ENCODE data around the gene ZNF580. TPM values are rescaled to one million over a fixed set of nuclear protein-coding genes. Genes with fewer than 3 reads are reported as not detected.

Gene ZNF580
- total and polyA plus RNA-seq, 9 of the 15 experiments (the other 6 are each of a cell fraction or from before 2014, with no cell fraction given), result 2.3 to 47.4 (median 6.0) TPM

DNA sequence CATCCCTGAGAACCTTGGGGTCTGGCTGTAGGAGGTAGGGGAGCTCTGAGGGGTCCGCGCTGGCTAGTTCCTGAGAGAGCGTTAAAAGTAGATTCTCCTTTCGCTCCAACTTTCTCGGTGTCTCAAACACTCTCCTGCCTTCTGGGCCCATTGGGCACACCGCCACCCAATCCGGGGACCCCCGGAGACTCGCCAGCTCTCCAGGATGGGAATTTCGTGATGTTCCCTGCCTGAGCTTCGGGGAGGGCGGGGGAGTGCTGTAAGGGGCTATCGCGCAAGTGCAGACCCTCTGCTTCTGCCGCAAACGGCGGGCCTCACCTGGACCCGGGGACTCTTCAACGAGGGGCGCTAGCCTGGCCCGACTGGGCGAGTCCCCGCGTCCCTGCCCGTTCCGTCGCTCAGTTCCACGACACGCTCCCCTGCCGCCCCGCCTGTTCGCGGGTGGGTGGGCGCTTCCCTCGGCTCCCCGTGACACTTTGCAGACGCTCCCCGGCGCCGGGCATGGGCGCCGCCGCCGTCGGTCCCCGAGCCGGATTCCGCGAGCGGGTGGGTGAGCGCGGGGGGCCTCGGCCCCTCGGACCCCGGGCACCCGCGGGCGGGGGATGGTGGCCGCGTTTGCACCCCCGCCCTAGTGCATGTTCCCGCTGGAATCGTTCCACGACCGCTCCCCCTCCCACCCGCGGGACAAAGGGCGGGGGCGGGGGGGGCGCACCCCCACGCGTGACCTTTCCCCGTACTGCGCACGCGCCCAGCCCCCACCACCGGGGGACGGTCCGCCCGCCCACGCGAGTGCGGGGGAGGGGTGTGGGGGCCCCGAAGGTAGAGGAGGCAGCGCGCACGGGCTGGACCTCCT lies 7.2 kb downstream of the ZNF580 start, which contains the start of gene CCDC106 (continued):
- TF ChIP-seq, protein P1, sequence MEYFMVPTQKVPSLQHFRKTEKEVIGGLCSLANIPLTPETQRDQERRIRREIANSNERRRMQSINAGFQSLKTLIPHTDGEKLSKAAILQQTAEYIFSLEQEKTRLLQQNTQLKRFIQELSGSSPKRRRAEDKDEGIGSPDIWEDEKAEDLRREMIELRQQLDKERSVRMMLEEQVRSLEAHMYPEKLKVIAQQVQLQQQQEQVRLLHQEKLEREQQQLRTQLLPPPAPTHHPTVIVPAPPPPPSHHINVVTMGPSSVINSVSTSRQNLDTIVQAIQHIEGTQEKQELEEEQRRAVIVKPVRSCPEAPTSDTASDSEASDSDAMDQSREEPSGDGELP (CRISPR knock-in tag; IDR thresholded peaks at IDR 0.05; ENCODE audit: borderline replicate concordance), result peak; percentile 33; the same call in 1 of the 2 replicates
- peak; percentile 45 to 87; a peak in 1 of 4 replicates for TF ChIP-seq HDAC1 (IDR thresholded peaks at IDR 0.05)
- TF ChIP-seq RAD51 (IDR thresholded peaks at IDR 0.05; ENCODE audit: borderline replicate concordance, low read depth), result no peak
- TF ChIP-seq, protein P2, sequence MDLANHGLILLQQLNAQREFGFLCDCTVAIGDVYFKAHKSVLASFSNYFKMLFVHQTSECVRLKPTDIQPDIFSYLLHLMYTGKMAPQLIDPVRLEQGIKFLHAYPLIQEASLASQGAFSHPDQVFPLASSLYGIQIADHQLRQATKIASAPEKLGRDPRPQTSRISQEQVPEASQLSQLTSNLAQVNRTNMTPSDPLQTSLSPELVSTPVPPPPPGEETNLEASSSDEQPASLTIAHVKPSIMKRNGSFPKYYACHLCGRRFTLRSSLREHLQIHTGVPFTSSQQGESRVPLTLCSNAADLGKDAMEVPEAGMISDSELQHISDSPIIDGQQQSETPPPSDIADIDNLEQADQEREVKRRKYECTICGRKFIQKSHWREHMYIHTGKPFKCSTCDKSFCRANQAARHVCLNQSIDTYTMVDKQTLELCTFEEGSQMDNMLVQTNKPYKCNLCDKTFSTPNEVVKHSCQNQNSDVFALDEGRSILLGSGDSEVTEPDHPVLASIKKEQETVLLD (IDR thresholded peaks at IDR 0.05), result peak; percentile 88
- 0 out of 4 replicates have a peak, but pooled peaks of 1 of the 2 experiments have one; percentile 23 for TF ChIP-seq SRF (CRISPR knock-in tag; IDR thresholded peaks at IDR 0.05)
- TF ChIP-seq SLC30A9 (CRISPR knock-in tag; IDR thresholded peaks at IDR 0.05), result 0 out of 2 replicates have a peak, but pooled peaks have one; percentile 13
- TF ChIP-seq, protein P3, sequence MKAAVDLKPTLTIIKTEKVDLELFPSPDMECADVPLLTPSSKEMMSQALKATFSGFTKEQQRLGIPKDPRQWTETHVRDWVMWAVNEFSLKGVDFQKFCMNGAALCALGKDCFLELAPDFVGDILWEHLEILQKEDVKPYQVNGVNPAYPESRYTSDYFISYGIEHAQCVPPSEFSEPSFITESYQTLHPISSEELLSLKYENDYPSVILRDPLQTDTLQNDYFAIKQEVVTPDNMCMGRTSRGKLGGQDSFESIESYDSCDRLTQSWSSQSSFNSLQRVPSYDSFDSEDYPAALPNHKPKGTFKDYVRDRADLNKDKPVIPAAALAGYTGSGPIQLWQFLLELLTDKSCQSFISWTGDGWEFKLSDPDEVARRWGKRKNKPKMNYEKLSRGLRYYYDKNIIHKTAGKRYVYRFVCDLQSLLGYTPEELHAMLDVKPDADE (conservative IDR thresholded peaks at IDR 0.05; ENCODE audit: control insufficient read depth, low read depth, low read length), result 0 out of 2 replicates have a peak, but pooled peaks have one; percentile 12
- TF ChIP-seq MTF1 (CRISPR knock-in tag; IDR thresholded peaks at IDR 0.05; ENCODE audit: borderline replicate concordance), result no peak
- TF ChIP-seq NBN (IDR thresholded peaks at IDR 0.05; ENCODE audit: low read depth), result peak; percentile 70; the same call in 1 of the 2 replicates
- no peak for TF ChIP-seq PHF21A (IDR thresholded peaks at IDR 0.05; ENCODE audit: borderline replicate concordance, low read depth)
- TF ChIP-seq, protein P4, sequence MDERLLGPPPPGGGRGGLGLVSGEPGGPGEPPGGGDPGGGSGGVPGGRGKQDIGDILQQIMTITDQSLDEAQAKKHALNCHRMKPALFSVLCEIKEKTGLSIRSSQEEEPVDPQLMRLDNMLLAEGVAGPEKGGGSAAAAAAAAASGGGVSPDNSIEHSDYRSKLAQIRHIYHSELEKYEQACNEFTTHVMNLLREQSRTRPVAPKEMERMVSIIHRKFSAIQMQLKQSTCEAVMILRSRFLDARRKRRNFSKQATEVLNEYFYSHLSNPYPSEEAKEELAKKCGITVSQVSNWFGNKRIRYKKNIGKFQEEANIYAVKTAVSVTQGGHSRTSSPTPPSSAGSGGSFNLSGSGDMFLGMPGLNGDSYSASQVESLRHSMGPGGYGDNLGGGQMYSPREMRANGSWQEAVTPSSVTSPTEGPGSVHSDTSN (CRISPR knock-in tag; IDR thresholded peaks at IDR 0.05; ENCODE audit: low read depth), result no peak
- TF ChIP-seq, protein P4 (tag; conservative IDR thresholded peaks at IDR 0.05; ENCODE audit: low read depth), result no peak
- TF ChIP-seq, protein P5, sequence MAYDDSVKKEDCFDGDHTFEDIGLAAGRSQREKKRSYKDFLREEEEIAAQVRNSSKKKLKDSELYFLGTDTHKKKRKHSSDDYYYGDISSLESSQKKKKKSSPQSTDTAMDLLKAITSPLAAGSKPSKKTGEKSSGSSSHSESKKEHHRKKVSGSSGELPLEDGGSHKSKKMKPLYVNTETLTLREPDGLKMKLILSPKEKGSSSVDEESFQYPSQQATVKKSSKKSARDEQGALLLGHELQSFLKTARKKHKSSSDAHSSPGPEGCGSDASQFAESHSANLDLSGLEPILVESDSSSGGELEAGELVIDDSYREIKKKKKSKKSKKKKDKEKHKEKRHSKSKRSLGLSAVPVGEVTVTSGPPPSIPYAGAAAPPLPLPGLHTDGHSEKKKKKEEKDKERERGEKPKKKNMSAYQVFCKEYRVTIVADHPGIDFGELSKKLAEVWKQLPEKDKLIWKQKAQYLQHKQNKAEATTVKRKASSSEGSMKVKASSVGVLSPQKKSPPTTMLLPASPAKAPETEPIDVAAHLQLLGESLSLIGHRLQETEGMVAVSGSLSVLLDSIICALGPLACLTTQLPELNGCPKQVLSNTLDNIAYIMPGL (CRISPR knock-in tag; IDR thresholded peaks at IDR 0.05), result peak; percentile 62; the same call in 1 of the 2 replicates
- TF ChIP-seq GABPB2 (CRISPR knock-in tag; conservative IDR thresholded peaks at IDR 0.05), result no peak
- TF ChIP-seq, protein P6, sequence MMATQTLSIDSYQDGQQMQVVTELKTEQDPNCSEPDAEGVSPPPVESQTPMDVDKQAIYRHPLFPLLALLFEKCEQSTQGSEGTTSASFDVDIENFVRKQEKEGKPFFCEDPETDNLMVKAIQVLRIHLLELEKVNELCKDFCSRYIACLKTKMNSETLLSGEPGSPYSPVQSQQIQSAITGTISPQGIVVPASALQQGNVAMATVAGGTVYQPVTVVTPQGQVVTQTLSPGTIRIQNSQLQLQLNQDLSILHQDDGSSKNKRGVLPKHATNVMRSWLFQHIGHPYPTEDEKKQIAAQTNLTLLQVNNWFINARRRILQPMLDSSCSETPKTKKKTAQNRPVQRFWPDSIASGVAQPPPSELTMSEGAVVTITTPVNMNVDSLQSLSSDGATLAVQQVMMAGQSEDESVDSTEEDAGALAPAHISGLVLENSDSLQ (IDR thresholded peaks at IDR 0.05), result no peak
- no peak for TF ChIP-seq HOXB6 (CRISPR knock-in tag; IDR thresholded peaks at IDR 0.05; ENCODE audit: borderline replicate concordance)
